ENCODE data around the gene TRIO.

TRIO gene

DNA sequence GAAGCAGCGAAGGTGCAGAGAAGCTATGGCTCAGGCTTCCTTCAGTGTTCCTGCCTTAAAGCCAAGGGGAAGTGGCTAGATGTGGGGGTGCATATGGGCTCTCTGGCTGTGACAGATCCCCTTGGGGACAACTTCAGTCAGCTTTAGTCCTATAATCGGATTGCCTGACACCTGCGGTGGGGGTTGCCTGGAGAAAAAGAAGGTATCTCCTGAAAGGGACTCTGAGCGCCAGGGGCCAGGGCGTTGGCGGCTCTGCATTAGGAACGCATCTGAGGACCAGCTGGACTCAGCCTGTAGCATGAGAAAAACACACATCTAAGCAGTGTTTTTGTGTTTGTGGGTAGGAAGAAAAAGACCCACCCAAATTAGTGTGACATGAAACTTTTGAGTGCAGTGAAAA, 354.2 kb downstream of the TRIO start:
- Histone ChIP-seq H4K20me1 (ENCODE audit: insufficient read depth, low read length) (no peaks in the 10 kb centered on the region), H3K4me3 (ENCODE audit: low read length) (no peak overlapping the region), H3K4me2 (ENCODE audit: low read depth, low read length) (no peak overlapping the region), H3K9ac (ENCODE audit: low read length) (no peak overlapping the region), H3F3A (ENCODE audit: insufficient read depth, low read length) (no peaks in the 10 kb centered on the region), H3K27me3 (replicated peaks; ENCODE audit: insufficient read depth, low read length) (no peaks in the 10 kb centered on the region), H3K36me3 (replicated peaks; ENCODE audit: insufficient read depth, low read length) (no peaks in the 10 kb centered on the region), H3K79me2 (ENCODE audit: low read length) (no peaks in the 10 kb centered on the region), H3K27ac (ENCODE audit: low read length) (no peak overlapping the region), H3K9me3 (replicated peaks; ENCODE audit: insufficient read depth, low read length) (no peaks in the 10 kb centered on the region), H2AFZ (ENCODE audit: low read length) (no peak overlapping the region), H3K9me2 (replicated peaks; ENCODE audit: insufficient read depth, low read length) (no peaks in the 10 kb centered on the region), H3K4me1 (ENCODE audit: low read length) (no peaks in the 10 kb centered on the region)
- TF ChIP-seq, protein P1, sequence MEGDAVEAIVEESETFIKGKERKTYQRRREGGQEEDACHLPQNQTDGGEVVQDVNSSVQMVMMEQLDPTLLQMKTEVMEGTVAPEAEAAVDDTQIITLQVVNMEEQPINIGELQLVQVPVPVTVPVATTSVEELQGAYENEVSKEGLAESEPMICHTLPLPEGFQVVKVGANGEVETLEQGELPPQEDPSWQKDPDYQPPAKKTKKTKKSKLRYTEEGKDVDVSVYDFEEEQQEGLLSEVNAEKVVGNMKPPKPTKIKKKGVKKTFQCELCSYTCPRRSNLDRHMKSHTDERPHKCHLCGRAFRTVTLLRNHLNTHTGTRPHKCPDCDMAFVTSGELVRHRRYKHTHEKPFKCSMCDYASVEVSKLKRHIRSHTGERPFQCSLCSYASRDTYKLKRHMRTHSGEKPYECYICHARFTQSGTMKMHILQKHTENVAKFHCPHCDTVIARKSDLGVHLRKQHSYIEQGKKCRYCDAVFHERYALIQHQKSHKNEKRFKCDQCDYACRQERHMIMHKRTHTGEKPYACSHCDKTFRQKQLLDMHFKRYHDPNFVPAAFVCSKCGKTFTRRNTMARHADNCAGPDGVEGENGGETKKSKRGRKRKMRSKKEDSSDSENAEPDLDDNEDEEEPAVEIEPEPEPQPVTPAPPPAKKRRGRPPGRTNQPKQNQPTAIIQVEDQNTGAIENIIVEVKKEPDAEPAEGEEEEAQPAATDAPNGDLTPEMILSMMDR (IDR thresholded peaks at IDR 0.05; ENCODE audit: low read length): no peak
- no peak for TF ChIP-seq EZH2 (optimal IDR thresholded peaks at IDR 0.05; ENCODE audit: low read depth, low read length)
- TF ChIP-seq EZH2phosphoT487 (IDR thresholded peaks at IDR 0.05; ENCODE audit: low read length): no peak
- no peak for DNase-seq

DNA sequence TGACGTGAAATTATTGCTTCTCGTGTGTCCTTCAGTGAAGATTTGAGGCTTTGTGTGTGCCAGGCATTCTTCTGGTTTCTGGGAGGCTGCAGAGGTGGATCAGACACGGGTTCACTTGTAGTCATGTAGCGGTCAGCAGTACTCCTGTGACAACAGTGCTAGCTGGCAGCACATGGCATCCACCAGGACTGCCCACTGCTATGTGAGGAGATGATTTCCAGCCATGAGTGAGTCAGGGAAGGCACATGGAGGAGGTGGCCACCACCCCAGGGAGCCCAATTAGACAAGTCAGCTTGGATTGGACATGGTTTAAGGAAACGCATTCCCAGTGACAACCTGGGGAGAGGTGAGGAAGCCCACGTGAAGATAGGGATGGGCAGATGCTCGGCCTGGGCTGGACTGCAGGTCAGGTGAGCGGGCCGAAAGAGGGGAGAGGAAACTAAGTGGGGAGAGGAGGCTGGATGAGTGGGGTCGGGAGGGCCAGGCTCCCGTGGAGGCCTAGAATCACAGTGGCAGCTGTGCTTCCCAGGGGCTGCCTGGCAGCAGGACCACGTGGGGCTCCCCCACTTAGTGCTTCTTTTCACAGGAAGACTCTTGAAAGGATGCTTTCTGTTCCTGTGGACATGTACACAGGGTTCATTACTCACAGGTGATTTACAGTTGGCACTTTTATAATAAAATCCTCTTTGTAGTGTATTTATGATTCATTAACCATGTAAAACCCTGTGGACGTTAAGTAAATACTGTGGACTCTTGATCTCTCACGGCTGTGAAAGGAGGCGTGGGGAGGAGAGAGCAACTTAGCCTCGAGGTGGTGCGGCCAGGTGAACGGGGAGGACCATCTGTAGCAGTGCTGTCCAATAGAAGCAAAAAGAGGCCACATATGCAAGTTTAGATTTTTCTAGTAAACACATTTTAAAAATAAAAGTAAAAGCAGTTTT, 358.5 kb downstream of the TRIO start:
- no peak overlapping the region for H3K27ac ChIP-seq (ENCODE audit: low read length)
- H2AFZ ChIP-seq (ENCODE audit: low read length): no peak overlapping the region
- no peaks in the 10 kb centered on the region for H3F3A ChIP-seq (ENCODE audit: insufficient read depth, low read length)
- H3K4me1 ChIP-seq (ENCODE audit: low read length): no peaks in the 10 kb centered on the region
- H4K20me1 ChIP-seq (ENCODE audit: insufficient read depth, low read length): no peaks in the 10 kb centered on the region
- no peak overlapping the region for H3K9ac ChIP-seq (ENCODE audit: low read length)
- H3K9me2 ChIP-seq (replicated peaks; ENCODE audit: insufficient read depth, low read length): no peaks in the 10 kb centered on the region
- TF ChIP-seq, protein P1 (IDR thresholded peaks at IDR 0.05; ENCODE audit: low read length): no peak
- TF ChIP-seq EZH2 (optimal IDR thresholded peaks at IDR 0.05; ENCODE audit: low read depth, low read length) (no peak), EZH2phosphoT487 (IDR thresholded peaks at IDR 0.05; ENCODE audit: low read length) (no peak)
- H3K4me2 ChIP-seq (ENCODE audit: low read depth, low read length): no peak overlapping the region
- H3K27me3 ChIP-seq (replicated peaks; ENCODE audit: insufficient read depth, low read length): no peaks in the 10 kb centered on the region
- H3K9me3 ChIP-seq (replicated peaks; ENCODE audit: insufficient read depth, low read length): no peaks in the 10 kb centered on the region
- H3K4me3 ChIP-seq (ENCODE audit: low read length): no peak overlapping the region
- no peaks in the 10 kb centered on the region for H3K36me3 ChIP-seq (replicated peaks; ENCODE audit: insufficient read depth, low read length)
- H3K79me2 ChIP-seq (ENCODE audit: low read length): no peaks in the 10 kb centered on the region
- DNase-seq: no peak

DNA sequence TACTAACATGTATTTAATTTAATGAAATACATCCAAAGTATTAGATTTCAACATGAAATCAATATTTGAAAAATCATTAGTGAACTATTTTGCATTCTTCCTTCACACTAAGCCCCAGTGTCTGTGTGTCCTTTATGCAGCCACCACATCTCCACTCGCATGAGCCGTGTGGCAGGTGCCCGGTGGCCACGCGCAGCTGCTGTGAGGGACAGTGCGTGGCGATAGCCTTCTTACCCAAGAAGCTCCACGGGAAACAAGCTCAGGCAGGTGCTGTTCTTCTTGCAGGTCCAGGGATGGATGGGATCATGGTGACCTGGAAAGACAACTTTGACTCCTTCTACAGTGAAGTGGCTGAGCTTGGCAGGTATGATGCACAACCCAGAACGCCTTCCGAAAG, 359.1 kb downstream of the TRIO start:
- Histone ChIP-seq H3K27me3 (replicated peaks; ENCODE audit: insufficient read depth, low read length) (no peaks in the 10 kb centered on the region), H3K4me3 (ENCODE audit: low read length) (no peak overlapping the region), H3K9me3 (replicated peaks; ENCODE audit: insufficient read depth, low read length) (no peaks in the 10 kb centered on the region), H3K36me3 (replicated peaks; ENCODE audit: insufficient read depth, low read length) (no peaks in the 10 kb centered on the region), H3K79me2 (ENCODE audit: low read length) (no peaks in the 10 kb centered on the region), H3K4me1 (ENCODE audit: low read length) (no peaks in the 10 kb centered on the region), H3K9ac (ENCODE audit: low read length) (no peak overlapping the region), H4K20me1 (ENCODE audit: insufficient read depth, low read length) (no peaks in the 10 kb centered on the region), H3F3A (ENCODE audit: insufficient read depth, low read length) (no peaks in the 10 kb centered on the region), H2AFZ (ENCODE audit: low read length) (no peak overlapping the region), H3K27ac (ENCODE audit: low read length) (no peak overlapping the region), H3K9me2 (replicated peaks; ENCODE audit: insufficient read depth, low read length) (no peaks in the 10 kb centered on the region), H3K4me2 (ENCODE audit: low read depth, low read length) (no peak overlapping the region)
- TF ChIP-seq EZH2phosphoT487 (IDR thresholded peaks at IDR 0.05; ENCODE audit: low read length): no peak
- no peak for TF ChIP-seq EZH2 (optimal IDR thresholded peaks at IDR 0.05; ENCODE audit: low read depth, low read length)
- TF ChIP-seq, protein P1 (IDR thresholded peaks at IDR 0.05; ENCODE audit: low read length): no peak
- DNase-seq: no peak
